Adipose tissue (tissue), 3 donors: Measurements from ENCODE around the gene PTDSS2. TPM values are rescaled to one million over a fixed set of nuclear protein-coding genes. Genes with fewer than 3 reads are reported as not detected.
"Not testable (repeated sequence)": the region's sequence is repeated elsewhere in the genome, so short reads cannot be mapped to it uniquely, and the experiment has no call there.

Experiments
- H3K27ac ChIP-seq: one replicate; pipeline ENCODE4 v1.5.1; 2013; ENCODE audit warnings: low read depth, low read length
- WGBS, 3 donors: extraction: QIAGEN DNeasy Blood & Tissue Kit; methylation state at CpG; one replicate each; pipeline ENCODE4 v1.1.7; 2013; 5-methylcytosine and 5-hydroxymethylcytosine counted together
- polyA plus RNA-seq, 3 donors: library from polyadenylated mRNA; stranded (reverse); fragments of 200-250 nt; gene quantifications; one replicate each; pipeline ENCODE4 v1.2.3, GENCODE V29; 2013
- donor health status: healthy with polysubstance abuse.
- donor health status: Bipolar disorder and iron deficiency.
- donor health status: healthy.

The PTDSS2 gene
- polyA plus RNA-seq, 3 donors = 18.1 to 23.4 (median 22.0) TPM

DNA sequence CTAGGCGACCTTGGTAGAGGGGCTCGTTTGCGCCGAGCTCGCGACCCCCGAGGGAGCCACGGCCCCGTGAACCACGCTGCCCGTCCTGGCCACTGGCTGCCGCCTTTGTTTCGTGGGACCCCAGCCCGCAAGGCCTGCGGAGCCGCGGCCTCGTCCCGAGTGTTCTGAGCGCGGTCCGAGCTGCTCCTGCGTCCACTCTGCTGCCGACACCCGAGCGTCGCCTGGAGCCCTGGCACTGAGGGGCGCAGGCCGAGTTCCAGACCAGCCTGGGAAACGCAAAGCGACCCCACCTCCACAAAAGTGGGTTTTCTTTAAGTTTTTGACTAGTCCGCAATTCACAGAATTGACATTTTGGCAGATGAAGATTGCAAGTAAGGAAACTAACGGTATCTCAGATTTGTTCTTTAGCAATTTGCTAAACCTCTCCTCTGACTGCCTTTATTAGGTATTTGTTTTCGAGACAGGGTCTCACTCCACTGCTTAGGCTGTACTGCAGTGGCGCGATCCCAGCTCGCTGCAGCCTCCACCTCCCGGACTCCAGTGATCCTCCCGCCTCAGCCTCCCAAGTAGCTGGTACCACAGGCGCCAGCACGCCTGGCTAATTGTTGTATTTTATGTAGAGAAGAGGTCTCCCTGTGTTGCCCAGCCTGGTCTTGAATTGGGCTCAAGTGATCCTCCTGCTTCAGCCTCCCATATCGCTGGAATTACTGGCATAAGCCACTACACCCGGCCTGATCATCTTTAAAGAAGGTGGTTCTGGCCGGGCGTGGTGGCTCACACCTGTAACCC is 57.8 kb downstream of the PTDSS2 start:
- no peak overlapping the region for H3K27ac ChIP-seq
- 42 to 44% (median 43%) methylated on average over 43 to 45 of the region's 45 CpGs for WGBS, 3 donors

DNA sequence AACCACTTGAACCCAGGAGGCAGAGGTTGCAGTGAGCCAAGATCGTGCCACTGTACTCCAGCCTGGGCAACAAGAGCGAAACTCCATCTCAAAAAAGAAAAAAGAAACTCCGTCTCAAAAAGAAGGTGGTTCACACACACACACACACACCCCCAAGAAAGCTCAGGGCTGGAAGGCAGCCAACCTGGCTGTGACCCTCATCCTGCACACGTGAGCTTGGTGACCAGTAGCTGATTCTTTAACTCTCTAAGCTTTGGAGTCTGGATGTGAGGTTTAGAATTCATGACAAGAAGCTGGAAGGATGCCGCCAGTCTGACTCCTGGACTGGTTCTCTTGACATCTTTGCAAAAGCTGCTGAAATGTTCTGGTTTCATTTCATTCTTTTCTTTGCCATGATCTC is 58.9 kb downstream of the PTDSS2 start:
- 80 to 91% (median 85%) methylated on average over 5 of the region's 5 CpGs for WGBS, 3 donors
- no peak overlapping the region for H3K27ac ChIP-seq

DNA sequence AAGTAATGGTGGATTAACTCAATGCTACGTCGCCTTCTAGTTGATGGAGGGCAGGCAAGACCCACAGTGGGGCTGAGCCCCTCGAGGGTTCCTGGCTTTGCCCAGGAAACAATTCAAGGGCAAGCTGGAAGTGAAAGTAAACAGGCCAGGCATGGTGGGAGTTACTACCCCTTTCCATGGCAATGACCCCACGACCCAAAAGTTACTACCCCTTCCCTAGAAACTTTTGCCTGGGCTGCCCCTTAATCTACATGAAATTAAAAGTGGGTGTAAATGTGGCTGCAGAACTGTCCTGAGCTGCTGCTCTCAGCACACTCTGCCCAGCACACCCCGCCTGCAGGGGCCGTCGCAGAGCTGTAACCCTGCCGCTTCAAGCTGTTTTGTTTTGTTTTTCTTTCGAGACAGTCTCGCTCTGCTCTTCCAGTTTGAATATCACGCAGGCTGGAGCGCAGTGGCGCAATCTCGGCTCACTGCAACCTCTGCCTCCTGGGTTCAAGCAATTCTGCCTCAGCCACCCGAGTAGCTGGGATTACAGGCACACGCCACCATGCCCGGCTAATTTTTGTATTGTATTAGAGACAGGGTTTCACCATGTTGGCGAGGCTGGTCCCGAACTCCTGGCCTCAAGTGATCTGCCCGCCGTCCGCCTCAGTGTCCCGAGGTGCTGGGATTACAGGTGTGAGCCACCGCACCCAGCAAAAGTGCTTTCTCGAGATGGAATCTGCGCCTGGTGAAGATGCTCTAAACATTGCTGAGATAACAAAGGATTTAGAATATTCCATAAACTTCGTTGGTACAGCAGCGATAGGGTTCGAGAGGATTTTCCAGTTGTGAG is 62.9 kb downstream of the PTDSS2 start:
- 90 to 94% (median 91%) methylated on average over 29 of the region's 29 CpGs for WGBS, 3 donors
- H3K27ac ChIP-seq = no peak overlapping the region

DNA sequence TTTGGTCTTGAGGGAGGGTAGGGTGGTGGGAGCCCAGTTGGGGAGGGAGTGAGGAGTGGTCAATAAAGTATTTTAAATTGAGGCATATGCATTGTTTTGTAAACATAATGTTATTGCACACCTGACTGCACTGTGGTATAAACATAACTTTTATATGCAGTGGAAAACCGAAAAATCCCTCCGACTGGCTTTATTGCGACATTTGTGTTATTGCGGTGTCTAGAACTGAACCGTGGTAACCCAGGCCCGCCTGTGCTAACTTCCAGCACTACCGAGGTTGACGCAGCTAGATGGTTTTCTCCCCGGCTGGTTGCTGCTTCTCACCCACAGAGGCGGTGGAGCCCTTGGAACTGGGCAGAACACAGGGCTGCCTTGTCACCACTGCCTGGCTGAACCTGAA is 64.5 kb downstream of the PTDSS2 start:
- WGBS, 3 donors = 70 to 94% (median 81%) methylated on average over 10 of the region's 10 CpGs
- no peak overlapping the region for H3K27ac ChIP-seq

DNA sequence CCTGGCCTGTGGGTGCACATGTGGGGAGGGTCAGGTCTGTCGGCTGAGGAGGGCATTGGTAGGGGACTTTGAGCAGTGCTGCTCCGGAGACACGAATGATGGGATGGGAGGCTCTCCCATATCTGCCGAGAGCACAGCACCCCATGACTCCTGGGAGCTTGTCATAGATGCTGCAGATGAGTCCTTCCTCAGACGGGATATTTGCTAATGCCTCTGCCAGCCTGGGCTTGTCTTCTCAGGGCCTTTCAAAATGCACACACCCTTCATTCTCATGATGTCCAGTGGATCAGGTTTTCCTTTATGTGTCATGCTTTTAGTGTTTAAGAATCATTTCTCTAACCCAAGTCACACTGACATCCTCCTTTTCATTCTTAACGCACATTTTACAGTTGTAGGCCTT is 65.1 kb downstream of the PTDSS2 start:
- 91 to 95% (median 92%) methylated on average over 6 of the region's 6 CpGs for WGBS, 3 donors
- no peak overlapping the region for H3K27ac ChIP-seq

DNA sequence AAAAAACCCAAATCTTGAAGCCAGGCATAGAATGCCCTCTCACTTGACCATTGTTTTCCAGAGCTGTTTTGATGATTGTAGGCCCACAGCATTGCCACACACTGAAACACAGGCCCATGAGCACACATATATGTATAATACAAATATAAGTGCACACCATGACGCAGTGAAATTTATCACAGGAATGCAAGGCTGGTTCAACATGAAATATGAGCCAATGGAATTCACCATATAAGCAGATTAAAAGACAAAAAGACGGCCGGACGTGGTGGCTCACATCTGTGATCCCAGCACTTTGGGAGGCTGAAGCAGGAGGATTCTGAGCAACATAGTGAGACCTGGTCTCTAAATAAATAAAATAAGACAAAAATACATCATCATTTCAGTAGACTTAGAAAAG is 66.3 kb downstream of the PTDSS2 start:
- 92 to 94% (median 93%) methylated on average over 4 of the region's 4 CpGs for WGBS, 3 donors
- H3K27ac ChIP-seq = no peak overlapping the region

DNA sequence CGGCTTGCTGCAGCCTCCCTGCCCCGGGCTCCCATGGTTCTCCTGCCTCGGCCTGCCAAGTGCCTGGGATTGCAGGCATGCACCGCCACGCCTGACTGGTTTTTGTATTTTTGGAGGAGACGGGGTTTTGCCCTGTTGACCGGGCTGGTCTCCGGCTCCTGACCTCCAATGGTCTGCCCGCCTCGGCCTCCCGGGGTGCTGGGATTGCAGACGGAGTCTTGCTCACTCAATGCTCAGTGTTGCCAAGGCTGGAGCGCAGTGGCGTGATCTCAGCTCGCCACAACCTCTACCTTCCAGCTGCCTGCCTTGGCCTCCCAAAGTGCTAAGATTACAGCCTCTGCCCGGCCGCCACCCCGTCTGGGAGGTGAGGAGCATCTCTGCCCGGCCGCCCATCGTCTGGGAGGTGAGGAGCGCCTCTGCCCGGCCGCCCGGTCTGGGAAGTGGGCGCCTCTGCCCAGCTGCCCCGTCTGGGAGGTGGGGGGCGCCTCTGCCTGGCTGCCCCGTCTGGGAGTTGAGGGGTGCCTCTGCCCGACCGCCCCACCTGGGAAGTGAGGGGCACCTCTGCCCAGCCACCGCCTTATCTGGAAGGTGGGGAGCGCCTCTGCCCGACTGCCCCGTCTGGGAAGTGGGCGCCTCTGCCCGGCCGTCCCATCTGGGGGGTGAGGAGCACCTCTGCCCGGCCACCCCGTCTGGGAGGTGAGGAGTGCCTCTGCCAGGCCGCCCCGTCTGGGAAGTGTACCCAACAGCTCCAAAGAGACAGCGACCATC is 67.0 kb downstream of the PTDSS2 start:
- not testable (repeated sequence) for H3K27ac ChIP-seq
- 94 to 96% (median 96%) methylated on average over 36 to 43 of the region's 43 CpGs for WGBS, 3 donors

DNA sequence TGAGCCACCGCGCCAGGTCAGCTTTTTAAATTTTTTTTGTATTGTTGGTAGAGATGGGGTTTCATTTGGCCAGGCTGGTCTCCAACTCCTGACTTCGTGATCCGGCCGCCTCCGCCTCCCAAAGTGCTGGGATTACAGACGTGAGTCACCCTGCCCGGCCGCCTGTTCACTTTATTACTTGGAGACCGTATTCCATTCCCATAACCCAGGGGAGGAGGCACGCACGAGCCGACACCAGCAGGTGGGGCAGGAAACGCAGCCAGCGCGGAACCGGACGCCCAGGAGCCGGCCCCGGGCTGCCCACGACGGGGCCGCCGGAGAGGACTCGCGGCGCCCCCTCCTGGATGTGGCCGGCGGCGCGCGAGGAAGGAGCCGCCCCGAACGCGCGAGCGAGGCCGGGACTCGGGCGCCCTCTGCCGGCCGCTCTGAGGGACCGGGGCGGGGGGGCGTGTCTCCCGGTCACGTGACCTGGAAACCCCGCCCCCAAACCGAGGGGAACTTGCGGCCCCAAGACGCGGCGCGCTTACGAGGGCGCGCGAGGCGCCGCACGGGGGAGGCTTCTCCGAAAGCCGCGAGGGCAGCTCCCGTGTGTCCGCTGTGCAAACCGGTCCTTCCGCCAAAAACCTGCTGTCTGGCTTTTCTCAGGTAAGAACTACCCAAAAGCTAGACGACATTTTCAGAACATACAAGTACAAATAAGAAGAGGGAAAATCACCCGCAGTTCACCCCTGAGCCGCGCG is 68.6 kb downstream of the PTDSS2 start:
- H3K27ac ChIP-seq = no peak overlapping the region
- WGBS, 3 donors = 6 to 9% (median 7%) methylated on average over 67 to 74 of the region's 74 CpGs

DNA sequence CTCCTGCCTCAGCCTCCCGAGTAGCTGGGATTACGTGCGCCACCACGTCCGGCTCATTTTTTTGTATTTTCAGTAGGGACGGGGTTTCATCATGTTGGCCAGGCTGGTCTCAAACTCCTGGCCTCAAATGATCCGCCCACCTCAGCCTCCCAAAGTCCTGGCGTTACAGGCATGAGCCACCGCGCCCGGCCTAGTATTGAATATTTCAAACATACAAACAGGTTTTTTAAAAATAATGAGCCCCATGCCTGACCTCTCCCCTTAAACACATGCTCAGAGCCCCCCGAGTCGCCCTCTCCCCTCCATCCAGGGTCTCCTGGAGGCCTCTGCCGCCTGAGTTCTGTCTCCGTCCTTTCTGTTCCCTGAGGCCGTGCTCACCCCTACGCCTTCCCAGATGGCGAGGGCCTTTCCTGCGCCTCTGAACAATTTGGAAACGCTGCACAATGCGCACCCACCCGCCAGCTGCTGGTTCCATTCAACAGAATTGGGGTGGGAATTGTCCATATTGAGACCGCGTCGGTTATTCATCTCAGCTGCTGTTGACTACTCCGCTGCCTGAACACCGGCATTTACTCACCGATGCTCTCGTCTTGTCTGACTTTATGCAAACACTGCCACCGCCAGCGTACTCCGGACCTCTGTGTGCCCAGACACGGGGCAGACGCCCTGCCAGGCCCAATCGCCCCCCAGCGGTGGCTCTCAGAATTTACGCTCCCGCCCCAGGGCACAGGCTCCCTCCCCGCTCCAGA is 70.5 kb downstream of the PTDSS2 start:
- H3K27ac ChIP-seq = no peak overlapping the region
- WGBS, 3 donors = 91 to 93% (median 91%) methylated on average over 39 of the region's 39 CpGs

DNA sequence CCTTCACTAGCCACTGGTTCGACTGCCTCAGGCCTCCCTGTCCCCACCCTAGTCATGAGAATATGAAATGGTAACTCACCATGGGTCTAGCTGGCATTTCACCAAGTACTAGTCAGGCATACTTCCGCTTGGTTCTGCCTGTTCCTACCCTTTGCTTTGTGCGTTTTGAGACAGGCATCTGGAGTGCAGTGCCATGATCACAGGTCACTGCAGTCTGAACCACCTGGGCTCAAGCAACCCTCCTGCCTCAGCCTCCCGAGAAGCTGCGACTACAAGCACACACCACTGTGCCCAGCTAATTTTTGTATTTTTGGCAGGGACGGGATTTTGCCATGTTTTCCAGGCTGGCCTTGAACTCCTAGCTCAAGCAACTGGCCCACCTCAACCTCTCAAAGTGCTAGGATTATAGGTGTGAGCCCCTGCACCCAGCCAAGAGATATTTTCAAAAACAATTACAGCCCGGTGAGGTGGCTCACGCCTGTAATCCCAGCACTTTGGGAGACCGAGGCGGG is 71.2 kb downstream of the PTDSS2 start:
- 85 to 93% (median 93%) methylated on average over 10 of the region's 10 CpGs for WGBS, 3 donors
- no peak overlapping the region for H3K27ac ChIP-seq

DNA sequence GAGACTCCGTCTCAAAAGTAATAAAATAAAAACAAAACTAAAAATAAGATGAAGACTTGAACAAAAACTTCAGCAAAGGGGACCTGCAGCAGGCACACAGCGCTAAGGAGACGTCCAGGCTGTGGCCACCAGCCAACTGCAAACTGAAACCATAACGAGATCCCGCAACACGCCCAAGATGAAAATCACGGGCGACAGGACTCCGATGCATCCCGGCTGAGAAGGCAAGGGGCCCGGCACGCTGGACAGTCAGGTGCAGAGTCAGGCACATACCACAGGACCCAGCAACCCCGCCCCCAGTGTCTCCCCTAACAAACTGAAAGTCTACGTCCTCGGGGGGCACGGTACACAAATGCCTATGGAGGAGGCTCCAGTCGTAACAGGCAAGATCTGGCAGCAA is 76.1 kb downstream of the PTDSS2 start:
- 85 to 88% (median 86%) methylated on average over 17 of the region's 17 CpGs for WGBS, 3 donors
- H3K27ac ChIP-seq = no peak overlapping the region

DNA sequence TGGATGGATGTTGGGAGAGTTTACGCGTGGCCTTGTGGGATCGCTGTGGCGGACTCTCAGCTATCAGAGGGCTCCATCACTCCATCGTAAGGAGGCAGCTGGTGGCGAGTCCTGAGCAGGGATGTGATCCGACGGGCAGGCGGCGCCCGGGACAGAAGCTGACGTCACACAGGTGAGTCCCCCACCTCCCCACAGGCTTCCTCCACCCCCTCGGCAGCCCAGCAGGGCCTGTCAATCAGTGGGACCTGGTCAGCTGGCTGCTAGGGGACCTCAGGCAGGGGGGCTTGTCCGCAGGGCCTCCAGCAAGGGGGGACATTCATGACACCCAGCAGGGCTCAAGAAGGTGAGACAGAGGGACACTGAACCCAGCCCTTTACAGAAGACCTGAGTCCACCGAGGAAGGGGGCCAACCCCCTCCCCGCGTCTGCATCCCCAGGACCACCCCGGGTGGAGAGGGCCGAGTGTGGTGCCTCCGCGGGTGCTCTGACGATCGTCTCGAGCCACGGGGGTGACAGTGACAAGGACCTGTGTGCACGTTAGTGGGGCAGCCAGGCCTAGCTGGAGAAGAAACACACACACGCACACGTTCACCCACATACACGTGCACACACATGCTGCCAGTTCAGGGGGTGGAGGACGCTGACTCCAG is 78.2 kb downstream of the PTDSS2 start:
- WGBS, 3 donors = 81 to 87% (median 85%) methylated on average over 30 of the region's 30 CpGs

DNA sequence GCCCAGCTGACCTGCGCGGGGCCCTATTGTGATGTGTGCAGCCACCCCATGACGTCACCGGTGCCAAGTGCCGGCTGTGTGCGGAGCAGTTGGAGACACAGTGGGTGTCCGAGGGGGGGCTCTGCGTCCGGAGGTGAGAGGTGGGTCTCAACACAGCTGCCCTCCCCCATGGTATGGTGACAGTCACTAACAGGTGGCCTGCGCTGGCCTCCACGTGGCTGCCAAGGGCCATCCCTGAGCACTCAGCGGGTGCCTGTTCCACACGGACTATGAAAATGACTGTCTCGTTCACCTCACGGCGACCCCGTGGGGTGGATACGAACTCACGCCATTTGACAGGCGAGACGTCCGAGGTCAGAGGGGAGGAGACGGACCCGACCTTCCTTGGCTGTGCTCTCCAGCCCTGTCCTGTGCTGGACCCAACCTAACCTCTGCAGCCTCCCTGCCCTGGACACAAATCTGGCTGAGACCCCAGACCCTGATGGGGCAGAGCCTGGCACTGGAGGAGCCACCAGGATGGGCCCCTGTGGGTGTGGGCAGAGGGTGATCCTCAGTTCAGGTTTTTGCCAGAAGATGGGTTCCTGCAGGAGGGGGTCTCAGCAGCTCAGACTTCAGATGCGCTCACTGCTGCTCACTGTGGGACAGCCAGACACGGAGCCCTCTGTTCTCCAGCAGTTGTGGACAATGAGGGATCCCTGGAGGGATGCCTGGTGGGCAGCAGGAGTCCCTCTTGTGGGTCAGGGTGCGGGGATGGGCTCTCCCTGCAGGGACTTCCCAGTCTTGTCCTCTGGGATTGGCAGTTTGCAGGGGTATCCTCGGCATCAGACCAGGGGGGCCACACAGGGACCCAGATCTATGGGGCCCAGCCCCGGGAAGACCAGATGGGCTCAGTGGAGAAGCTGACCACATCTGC is 79.0 kb downstream of the PTDSS2 start:
- H3K27ac ChIP-seq = no peak overlapping the region
- 75 to 83% (median 76%) methylated on average over 28 to 29 of the region's 29 CpGs for WGBS, 3 donors

More for the DNA sequence above, 78.2 kb downstream of the PTDSS2 start:
- no peak overlapping the region for H3K27ac ChIP-seq

DNA sequence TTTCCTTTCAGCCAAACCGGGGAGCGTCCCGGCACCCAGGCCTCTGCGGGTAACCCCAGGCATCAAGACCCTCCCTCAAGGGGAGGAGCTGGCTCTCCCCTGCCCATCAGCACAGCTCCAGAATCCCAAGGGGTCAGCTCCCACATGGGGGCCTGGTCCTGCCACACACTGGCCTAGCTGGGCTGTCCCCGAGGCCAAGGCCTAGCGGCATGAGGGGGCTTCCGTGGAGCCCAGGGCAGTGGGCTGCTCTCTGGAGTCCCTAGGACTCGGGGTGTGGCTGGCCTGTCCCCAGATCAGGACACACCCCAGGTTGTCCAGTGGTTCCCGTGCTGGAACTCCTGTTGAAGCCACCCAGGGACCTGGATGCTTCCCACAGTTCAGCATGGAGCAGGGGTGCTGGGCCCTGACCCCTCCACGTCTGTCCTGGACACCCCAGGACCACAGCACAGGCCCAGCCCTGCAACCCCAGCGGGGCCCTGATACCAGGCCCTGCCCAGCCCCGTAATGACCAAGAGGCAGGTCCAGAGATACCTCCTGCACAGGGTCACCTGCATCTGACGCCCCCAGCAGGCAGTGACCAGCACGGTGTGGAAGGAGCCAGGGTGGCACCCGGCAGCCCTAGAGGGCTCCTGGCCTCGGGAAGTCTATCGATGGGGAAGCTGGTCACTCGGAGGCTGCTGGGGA is 79.8 kb downstream of the PTDSS2 start:
- WGBS, 3 donors = 82 to 86% (median 85%) methylated on average over 18 of the region's 18 CpGs

DNA sequence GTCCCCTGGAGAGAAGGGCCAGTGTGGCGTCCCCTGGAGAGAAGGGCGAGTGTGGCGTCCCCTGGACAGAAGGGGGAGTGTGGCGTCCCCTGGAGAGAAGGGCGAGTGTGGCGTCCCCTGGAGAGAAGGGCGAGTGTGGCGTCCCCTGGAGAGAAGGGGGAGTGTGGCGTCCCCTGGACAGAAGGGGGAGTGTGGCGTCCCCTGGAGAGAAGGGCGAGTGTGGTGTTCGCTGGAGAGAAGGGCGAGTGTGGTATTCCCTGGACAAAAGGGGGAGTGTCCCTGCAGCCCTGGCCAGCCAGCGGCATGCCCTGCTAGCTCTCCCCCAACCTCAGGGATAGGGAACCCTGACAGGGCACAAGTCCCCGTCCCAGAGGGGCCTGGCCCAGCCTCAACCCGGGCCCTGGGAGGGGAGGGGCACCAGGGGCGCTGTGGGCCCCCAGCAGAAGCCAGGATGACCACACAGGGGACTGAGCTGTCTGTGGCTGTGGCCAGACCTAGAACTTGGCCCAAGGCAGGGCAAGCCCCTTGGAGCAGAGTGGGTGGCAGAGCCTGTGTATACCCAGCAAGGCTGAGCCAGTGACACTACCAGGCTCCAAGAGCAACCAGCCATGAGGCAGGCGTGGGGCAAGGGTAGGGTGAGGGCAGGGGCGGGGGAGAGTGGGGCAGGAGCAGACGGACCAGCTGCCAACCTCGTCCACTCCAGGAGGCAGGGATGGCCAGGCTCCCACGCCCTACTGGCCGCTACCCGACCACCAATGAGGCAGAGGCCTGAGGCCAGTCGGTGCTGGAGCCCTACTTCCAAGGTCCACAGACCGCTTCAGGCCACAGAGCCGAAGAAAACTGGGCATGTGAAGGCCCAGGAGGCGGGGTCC is 81.1 kb downstream of the PTDSS2 start:
- no peak overlapping the region for H3K27ac ChIP-seq
- 86 to 92% (median 90%) methylated on average over 26 to 28 of the region's 28 CpGs for WGBS, 3 donors

More for the DNA sequence above, 79.8 kb downstream of the PTDSS2 start:
- no peak overlapping the region for H3K27ac ChIP-seq
